Ovary (tissue), 3 donors: ENCODE results near the gene CABP4.

Experiments
- EP300 ChIP-seq: sonication (generic); formaldehyde crosslinking; IDR thresholded peaks from one replicate; pipeline ENCODE4 v1.6.1; 2017; ENCODE audit warnings: antibody characterized with exemption
- POLR2A ChIP-seq: fragments of 450-650 bp; IDR thresholded peaks from one replicate; pipeline ENCODE4 v1.6.1; 2017; ENCODE audit warnings: antibody characterized with exemption, mild to moderate bottlenecking, moderate library complexity
- TF ChIP-seq, protein P1 (sequence below), 3 donors: fragments of 450-650 bp in 2 of 3; fragments of 200-600 bp in 1 of 3; IDR thresholded peaks; one replicate each; pipeline versions ENCODE4 v1.5.1 to v1.8.0; 2016 to 2022; ENCODE audit warnings: antibody characterized with exemption in 3 of 3, mild to moderate bottlenecking in 1 of 3
- donor health status: DM: no; HTN: no; CAD: no.

DNA sequence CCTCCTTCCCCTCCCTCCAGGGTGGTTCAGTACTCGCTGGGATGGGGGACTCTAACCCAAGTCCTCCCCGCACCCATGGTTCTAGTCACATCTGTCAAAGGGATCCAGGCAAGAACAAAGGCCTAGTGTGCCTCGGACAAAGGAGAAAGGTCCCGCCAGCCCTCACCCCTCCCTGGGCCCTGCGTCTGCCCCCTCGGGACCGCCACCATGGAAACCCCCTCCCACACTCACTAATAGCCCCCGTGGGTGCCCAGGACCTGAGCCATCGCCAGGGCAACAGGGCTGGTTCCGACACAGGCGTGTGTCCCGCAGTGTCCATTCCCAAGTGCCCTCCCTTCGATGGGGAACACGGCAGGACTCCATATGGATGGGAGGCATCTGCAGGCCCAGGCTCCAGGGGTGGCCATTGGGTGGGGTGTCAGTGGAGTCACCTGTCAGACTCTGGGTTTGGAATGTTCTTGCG is 44.8 kb upstream of the CABP4 start:
- TF ChIP-seq, protein P1, sequence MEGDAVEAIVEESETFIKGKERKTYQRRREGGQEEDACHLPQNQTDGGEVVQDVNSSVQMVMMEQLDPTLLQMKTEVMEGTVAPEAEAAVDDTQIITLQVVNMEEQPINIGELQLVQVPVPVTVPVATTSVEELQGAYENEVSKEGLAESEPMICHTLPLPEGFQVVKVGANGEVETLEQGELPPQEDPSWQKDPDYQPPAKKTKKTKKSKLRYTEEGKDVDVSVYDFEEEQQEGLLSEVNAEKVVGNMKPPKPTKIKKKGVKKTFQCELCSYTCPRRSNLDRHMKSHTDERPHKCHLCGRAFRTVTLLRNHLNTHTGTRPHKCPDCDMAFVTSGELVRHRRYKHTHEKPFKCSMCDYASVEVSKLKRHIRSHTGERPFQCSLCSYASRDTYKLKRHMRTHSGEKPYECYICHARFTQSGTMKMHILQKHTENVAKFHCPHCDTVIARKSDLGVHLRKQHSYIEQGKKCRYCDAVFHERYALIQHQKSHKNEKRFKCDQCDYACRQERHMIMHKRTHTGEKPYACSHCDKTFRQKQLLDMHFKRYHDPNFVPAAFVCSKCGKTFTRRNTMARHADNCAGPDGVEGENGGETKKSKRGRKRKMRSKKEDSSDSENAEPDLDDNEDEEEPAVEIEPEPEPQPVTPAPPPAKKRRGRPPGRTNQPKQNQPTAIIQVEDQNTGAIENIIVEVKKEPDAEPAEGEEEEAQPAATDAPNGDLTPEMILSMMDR (IDR thresholded peaks at IDR 0.05): no peak
- no peak for TF ChIP-seq EP300
- no peak for TF ChIP-seq POLR2A
